A549 treated with AZD9567 at 1 μM for 4 hours (cell line): ENCODE measurements around the gene RHEBL1. TPM values are rescaled to one million over a fixed set of nuclear protein-coding genes. Genes with fewer than 3 reads are reported as not detected.

ENCODE experiments used
- total RNA-seq: library from RNA; stranded (reverse); fragments of 200-300 nt; extraction: Qiagen RNA extraction; gene quantifications from 5 replicates; pipeline ENCODE4 v1.2.3, GENCODE V29; 2022; ENCODE audit not compliant: insufficient read depth

RHEBL1 gene, protein sequence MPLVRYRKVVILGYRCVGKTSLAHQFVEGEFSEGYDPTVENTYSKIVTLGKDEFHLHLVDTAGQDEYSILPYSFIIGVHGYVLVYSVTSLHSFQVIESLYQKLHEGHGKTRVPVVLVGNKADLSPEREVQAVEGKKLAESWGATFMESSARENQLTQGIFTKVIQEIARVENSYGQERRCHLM
- total RNA-seq, result 2.1 to 7.2 TPM (median 5.3 TPM) in 5 replicates

DNA sequence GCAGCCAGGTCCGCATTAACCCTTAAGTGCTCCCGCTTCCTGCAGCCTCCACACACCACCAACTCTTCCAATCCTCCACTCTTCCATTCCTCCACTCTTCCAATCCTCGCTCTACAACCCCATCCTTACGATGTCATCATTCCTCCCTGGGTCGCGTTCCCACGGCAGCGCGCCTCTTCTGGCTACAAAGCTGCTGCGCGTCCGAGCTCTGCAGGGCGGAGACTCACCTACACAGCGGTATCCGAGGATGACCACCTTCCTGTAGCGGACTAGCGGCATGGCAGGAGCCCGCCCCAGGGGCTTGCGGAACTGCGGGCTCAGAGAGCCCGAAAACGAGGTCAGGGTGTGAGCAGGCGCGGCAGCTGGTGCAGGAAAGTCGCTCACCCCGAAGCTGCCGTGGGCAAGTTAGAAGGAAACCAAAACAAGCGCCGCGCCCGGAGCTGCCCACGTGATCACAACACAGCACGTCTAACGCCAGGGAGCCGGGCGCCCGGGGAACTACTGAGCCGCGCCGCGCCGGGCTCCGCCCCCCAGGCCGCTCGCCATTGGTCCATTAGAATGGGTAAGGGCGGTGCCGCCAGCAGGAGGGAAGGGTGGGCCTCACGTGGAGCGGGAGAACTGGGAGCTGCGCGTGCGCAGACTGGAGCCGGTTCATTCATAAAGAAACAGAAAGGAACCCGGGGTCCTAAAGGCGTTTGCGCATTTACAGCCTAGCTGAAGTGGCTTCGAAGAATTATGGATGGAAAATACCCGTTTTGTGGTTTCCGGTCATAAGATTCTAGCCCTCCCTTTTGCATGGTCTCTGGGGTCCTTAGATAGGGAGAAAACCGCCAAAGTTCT is at the start of gene RHEBL1:
TSS of gene RHEBL1 (minus strand) at position 473 of the 840 bp plus-strand sequence. CDS start at position 279, 194 bp downstream.

DNA sequence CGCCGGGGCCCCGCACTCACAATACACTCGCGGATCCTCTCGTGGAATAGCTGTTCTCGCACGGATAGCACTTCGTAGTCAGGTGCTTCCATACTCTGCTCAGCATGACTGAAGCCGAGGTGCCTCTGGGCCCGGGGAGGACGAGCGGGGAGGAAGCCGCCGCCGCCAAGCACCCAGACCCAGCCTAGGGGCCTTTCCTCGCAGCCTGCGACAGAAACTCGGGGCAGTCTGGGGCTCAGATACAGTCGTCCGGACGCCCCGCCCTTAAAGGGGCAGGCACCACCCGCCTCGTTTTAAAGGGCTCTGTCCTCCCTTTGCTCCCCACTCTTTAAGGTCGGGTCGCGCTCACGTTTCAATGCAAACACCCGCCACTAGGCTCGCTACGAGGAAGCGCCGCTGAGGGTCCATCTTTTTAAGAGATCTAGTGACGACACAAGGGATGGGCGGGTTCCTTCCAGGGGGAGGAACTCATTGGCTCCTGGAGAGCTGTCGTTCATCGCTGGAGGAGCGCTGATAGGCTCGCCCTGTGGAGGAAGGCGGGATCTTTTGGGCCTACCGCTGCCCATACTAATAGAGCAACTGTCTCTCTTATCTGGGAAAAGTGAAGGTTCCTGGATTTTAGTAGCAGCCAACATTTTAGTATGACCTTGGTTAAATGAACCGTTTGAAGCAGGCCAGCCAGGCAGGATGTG is 40.8 kb upstream of the RHEBL1 start, which contains the start of gene LMBR1L:
TSS of gene LMBR1L (minus strand) at position 384 of the 692 bp plus-strand sequence. CDS start at position 92, 292 bp downstream.

DNA sequence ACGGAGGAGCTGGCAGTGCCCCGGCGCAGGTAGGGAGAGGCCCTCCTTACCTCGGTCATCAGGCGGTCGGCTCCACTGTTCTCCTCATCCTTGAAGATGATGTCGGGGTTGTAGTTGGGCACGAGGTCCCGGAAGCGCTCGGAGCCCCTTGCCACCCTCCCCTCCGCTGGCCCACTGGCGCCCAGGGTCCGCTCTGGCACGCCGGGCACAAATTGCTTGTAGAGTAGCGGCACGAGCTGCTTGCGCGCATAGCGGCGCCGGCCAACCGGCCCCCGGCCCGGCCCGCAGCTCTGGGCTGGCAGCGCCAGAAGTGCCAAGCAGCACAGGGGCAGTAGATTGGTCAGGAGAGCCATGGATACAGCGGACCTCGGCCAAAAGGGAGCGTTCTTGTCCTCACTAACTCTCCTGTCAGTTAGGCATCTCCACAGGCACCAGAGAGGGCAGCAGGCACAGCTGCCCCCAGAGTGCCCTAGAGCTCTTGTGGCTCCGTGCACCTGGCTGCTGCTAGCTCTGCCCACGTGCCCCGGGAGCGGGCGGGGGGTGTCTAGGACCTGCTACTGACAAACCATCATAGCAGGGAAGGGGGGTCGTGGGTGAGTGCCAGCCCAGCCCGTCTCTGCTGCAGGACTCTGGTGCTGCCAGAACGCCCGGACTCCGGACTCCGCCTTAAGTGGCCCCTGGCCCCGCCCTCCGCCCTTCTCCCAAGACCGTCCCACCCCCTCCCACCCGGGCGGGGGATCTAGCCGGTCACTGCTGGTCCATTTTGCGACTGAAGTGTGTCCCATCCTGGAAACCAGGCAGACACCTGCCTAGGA is 24.6 kb upstream of the RHEBL1 start, which contains the start of gene DHH:
TSS of gene DHH (minus strand) at position 642 of the 815 bp plus-strand sequence. CDS start at position 353, 289 bp downstream.

DNA sequence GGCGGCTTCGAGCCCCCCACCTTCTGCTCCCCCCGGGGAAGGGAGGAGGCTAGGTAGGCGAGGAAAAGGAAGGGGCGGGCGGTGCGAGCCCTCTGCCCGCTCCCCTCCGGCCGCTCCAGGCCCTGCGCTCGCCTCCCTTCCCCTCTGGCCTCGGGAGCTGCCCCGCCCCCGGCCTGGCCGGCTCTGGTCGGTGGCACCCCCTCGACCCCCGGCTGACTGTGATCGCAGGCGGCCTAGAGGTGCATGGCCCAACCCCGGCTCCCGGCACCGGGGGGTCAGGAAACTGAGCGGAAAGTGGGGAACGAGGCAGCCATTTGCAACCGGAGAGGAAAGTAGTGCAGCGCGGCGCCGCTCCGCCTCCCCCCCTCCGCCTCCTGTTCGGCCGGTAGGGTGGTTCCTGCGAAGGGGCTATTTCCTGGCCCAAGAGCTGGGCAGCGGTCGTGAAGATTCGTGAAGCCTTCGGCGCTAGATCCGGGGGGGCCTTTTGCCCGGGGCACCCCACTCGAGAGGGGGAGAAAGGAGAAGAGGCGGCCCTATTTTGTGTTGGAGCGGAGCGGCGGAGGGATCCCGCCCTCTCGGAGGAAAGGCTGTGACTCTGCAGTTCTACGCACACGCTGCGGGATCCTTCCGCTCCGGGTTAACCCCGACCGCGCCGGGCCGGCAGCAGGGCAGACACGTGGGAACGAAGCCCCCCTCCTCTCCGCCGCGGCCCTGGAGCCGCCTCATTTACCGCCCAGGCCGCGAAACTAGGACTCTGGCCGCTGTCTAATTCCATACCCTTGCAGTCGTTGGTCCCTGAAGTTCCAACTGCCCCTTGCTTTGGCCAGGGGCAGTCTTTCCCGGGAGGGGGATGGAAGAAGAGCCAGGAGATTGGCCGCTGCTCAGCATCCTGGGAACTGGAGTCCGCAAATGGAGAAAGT is 9.3 kb downstream of the RHEBL1 start, which contains the start of gene KMT2D:
TSS of gene KMT2D (minus strand) at position 558 of the 920 bp plus-strand sequence. CDS start 5,470 bp downstream, outside the sequence.

DNA sequence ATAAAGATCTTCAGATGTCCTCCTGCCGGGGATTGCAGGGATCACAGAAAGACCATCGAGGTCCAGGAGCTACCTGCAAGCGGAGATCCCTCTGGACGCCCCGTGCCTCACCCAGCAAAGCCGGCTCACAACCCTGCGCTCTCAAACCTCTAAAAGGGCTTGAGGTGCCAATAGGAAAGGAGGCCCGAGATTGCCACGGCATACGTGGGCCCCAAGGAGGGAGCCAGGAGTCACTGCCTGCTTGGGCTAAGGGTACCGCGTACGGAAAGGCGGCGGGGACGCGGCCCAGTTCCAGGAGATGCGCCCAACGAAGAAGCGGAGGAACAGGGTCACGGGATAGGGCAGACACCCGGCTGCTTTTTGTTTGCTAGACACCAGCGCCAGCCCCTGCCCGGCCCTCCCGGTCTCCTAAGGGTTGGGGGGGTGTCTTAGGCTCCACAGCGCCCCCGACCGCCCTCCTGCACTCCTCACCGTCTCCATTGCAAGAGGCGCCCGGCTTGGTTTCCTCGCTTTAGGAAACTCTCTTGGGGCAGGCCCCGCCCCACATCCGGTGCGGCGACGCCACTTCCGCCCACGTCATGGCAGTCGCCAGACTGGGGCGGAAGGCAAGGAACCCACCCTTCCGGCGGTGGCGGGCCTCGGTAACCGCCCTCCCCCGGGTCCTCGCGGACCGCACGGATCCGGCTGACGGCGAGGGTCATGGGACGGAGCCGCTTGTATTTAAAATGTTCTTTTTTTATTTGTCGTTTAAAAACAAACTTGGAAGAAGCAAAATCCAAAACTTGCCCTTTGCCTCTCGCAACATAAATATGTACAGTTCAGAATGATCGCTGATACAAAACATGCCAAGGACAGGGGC is 51.3 kb downstream of the RHEBL1 start, which contains the start of gene PRKAG1:
TSS of gene PRKAG1 (minus strand) at position 516 of the 859 bp plus-strand sequence. CDS start at position 480, 36 bp downstream.

Other genes with a start within 250 kb of the RHEBL1 start
- 64.6 to 82.2 TPM (median 77.2 TPM) in 5 replicates for gene DDX23, start 217.8 kb downstream of the RHEBL1 start, total RNA-seq
- gene RND1, start 204.1 kb downstream of the RHEBL1 start, total RNA-seq, result 5.2 to 9.6 TPM (median 5.9 TPM) in 5 replicates
- 17.8 to 59.9 TPM (median 58.1 TPM) in 5 replicates for gene FKBP11, start 144.5 kb downstream of the RHEBL1 start, total RNA-seq
- gene ARF3, start 112.5 kb downstream of the RHEBL1 start, total RNA-seq, result 139 to 159 TPM (median 150 TPM) in 5 replicates
- 1.7 to 3.0 TPM (median 1.9 TPM) in 5 replicates for gene WNT10B, start 98.2 kb downstream of the RHEBL1 start, total RNA-seq
- gene WNT1, start 91.7 kb downstream of the RHEBL1 start, total RNA-seq, result 0.07 to 0.10 TPM in 2 of 5 replicates, not detected in the others
- gene DDN, start 70.6 kb downstream of the RHEBL1 start, total RNA-seq, result 0.70 to 0.85 TPM (median 0.78 TPM) in 5 replicates
- 42.4 to 54.4 TPM (median 43.6 TPM) in 5 replicates for gene PRKAG1, start 51.2 kb downstream of the RHEBL1 start, total RNA-seq
- gene KMT2D, start 9.2 kb downstream of the RHEBL1 start, total RNA-seq, result 31.9 to 37.6 TPM (median 34.3 TPM) in 5 replicates
- 0.06 TPM in 1 of 5 replicates, not detected in the others for gene DHH, start 24.8 kb upstream of the RHEBL1 start, total RNA-seq
- 11.5 to 19.4 TPM (median 17.1 TPM) in 5 replicates for gene LMBR1L, start 40.9 kb upstream of the RHEBL1 start, total RNA-seq
- 2,309 to 2,621 TPM (median 2,411 TPM) in 5 replicates for gene TUBA1B, start 61.4 kb upstream of the RHEBL1 start, total RNA-seq
- gene TUBA1A, start 119.1 kb upstream of the RHEBL1 start, total RNA-seq, result 188 to 279 TPM (median 226 TPM) in 5 replicates
- gene TUBA1C, start 195.1 kb upstream of the RHEBL1 start, total RNA-seq, result 1,668 to 2,355 TPM (median 1,781 TPM) in 5 replicates
- gene PRPH, start 225.2 kb upstream of the RHEBL1 start, total RNA-seq, result 1.3 to 2.2 TPM (median 1.5 TPM) in 4 of 5 replicates, not detected in the other